ENCODE measurements around the gene ABHD17C. TPM values are rescaled to one million over a fixed set of nuclear protein-coding genes. Genes with fewer than 3 reads are reported as not detected.

Gene ABHD17C
- total RNA-seq, 6 experiments from 2014 or later = 2.0 to 5.5 (median 3.0) TPM

GRCh38 chr15:80803580-80804525 is 108.7 kb downstream of the ABHD17C start:
- TF ChIP-seq POLR2A (IDR thresholded peaks at IDR 0.05) (no peak), CTCF (IDR thresholded peaks at IDR 0.05) (no peak)
- WGBS (ENCODE audit: insufficient coverage, low coverage, low lambda C conversion rate, missing lambda C conversion rate) = 72% methylated on average over 6 of the region's 7 CpGs
- H3K4me3 ChIP-seq = no peak overlapping the region
- H3K27ac ChIP-seq = no peak overlapping the region
- intact Hi-C loops (cut with DNase I) = no loop called here
- DNase-seq (no peak), ATAC-seq (no peak)
- H3K36me3 ChIP-seq = no peaks in the 10 kb centered on the region
- H3K27me3 ChIP-seq = no peaks in the 10 kb centered on the region
- no peaks in the 10 kb centered on the region for H3K9me3 ChIP-seq
- no peaks in the 10 kb centered on the region for H3K4me1 ChIP-seq

GRCh38 chr15:80804970-80805495 is 109.9 kb downstream of the ABHD17C start:
- Histone ChIP-seq H3K9me3 (no peaks in the 10 kb centered on the region), H3K4me3 (no peak overlapping the region), H3K27me3 (no peaks in the 10 kb centered on the region), H3K27ac (no peak overlapping the region), H3K36me3 (no peaks in the 10 kb centered on the region), H3K4me1 (no peaks in the 10 kb centered on the region)
- TF ChIP-seq CTCF (IDR thresholded peaks at IDR 0.05) = no peak
- no peak for TF ChIP-seq POLR2A (IDR thresholded peaks at IDR 0.05)
- ATAC-seq (no peak), DNase-seq (no peak)
- WGBS (ENCODE audit: insufficient coverage, low coverage, low lambda C conversion rate, missing lambda C conversion rate) = 36% methylated on average over 10 of the region's 10 CpGs
- intact Hi-C loops (cut with DNase I) = no loop called here

Small RNAs within 50 kb of the gene (small RNA-seq; reads per million reads assigned to genes)
- gene RNU6-380P = 0 reads per million in 2 experiments

Other genes starting within 250 kb of the ABHD17C start
- under 1 TPM in 2 of 6 experiments, not detected in 4; 0.64 to 0.74 TPM for gene CEMIP, start 84.1 kb downstream of the ABHD17C start, total RNA-seq

Data from right lobe of liver (tissue), 6 donors.